A673 (cell line): ENCODE results near the gene TEX53.

Source experiments
- EZH2 ChIP-seq: fragments of 200-600 bp; sonication (generic); IDR thresholded peaks from 2 replicates; pipeline ENCODE4 v1.6.1; 2017; ENCODE audit warnings: borderline replicate concordance, low read depth, mild to moderate bottlenecking, mixed read lengths, antibody characterized with exemption, low read length; ENCODE audit not compliant: poor library complexity, severe bottlenecking
- TF ChIP-seq, protein P1 (sequence below): fragments of 300-800, 200-600 bp; sonication (generic); conservative IDR thresholded peaks from 2 replicates; pipeline ENCODE4 v1.5.1; 2017; ENCODE audit warnings: low read depth, mild to moderate bottlenecking, antibody characterized with exemption, low read length, moderate library complexity, mixed read lengths

DNA sequence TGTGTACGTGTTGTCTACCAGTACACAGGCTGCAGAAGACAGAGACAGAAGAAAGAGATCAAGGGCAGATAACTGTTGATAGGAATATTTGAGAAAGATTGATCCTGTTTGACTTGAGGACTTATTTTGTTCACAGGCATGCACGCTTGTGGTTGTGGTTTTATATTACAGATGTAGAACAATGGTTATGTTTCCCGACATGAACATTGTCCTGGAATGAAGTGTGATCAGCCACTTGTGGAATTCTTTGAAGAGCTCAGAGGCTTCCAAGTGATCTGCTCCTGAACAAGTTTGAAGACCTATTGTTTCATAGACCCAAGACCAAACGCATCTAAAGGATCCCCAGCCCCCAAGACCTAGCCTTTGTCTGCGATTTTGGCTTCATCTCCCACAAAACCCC is 13.7 kb downstream of the TEX53 start:
- TF ChIP-seq, protein P1, sequence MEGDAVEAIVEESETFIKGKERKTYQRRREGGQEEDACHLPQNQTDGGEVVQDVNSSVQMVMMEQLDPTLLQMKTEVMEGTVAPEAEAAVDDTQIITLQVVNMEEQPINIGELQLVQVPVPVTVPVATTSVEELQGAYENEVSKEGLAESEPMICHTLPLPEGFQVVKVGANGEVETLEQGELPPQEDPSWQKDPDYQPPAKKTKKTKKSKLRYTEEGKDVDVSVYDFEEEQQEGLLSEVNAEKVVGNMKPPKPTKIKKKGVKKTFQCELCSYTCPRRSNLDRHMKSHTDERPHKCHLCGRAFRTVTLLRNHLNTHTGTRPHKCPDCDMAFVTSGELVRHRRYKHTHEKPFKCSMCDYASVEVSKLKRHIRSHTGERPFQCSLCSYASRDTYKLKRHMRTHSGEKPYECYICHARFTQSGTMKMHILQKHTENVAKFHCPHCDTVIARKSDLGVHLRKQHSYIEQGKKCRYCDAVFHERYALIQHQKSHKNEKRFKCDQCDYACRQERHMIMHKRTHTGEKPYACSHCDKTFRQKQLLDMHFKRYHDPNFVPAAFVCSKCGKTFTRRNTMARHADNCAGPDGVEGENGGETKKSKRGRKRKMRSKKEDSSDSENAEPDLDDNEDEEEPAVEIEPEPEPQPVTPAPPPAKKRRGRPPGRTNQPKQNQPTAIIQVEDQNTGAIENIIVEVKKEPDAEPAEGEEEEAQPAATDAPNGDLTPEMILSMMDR, result no peak
- no peak for TF ChIP-seq EZH2
